ENCODE results near the gene ZNF445.
A peak's percentile ranks its signal among the peaks of the same experiment; 100 is the strongest.

Gene ZNF445

GRCh38 chr3:44434834-44435510 lies 42.5 kb downstream of the ZNF445 start:
- Histone ChIP-seq H3K4me1 (no peaks in the 10 kb centered on the region), H3K27me3 (no peaks in the 10 kb centered on the region), H3K4me3 (ENCODE audit: low read depth, low read length) (no peak overlapping the region), H3K9me3 (no peaks in the 10 kb centered on the region), H3K36me3 (no peaks in the 10 kb centered on the region)
- TF ChIP-seq CTCF (IDR thresholded peaks at IDR 0.05; ENCODE audit: low read depth, low read length), result no peak
- DNase-seq, result peak; percentile 16

DNA sequence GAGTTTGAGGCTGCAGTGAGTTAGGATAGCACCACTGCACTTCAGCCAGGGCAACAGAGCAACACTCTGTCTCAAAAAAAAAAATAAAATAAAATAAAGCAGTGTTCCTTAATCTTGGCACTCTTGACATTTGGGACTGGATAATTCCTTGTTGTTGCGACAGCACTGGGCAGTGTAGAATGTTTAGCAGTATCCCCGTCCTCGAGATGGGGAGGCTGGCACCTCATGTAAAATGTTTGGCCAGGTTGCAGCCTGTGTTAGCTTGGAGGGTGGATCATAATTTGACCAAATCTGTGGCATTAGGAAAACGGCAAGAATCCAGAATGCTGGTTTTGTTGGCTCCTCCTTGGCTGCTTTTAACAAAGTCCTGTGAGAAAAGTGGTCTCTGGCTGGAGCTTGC lies 47.0 kb downstream of the ZNF445 start:
- H3K9me3 ChIP-seq, result no peaks in the 10 kb centered on the region
- H3K36me3 ChIP-seq, result no peaks in the 10 kb centered on the region
- TF ChIP-seq CTCF (IDR thresholded peaks at IDR 0.05; ENCODE audit: low read depth, low read length), result no peak
- no peak for DNase-seq
- no peaks in the 10 kb centered on the region for H3K27me3 ChIP-seq
- H3K4me3 ChIP-seq (ENCODE audit: low read depth, low read length), result no peak overlapping the region
- no peaks in the 10 kb centered on the region for H3K4me1 ChIP-seq

- H3K36me3 ChIP-seq, result no peaks in the 10 kb centered on the region
- H3K27me3 ChIP-seq, result no peaks in the 10 kb centered on the region
- H3K4me3 ChIP-seq (ENCODE audit: low read depth, low read length), result no peak overlapping the region
- no peak for DNase-seq
- no peaks in the 10 kb centered on the region for H3K4me1 ChIP-seq
- no peak for TF ChIP-seq CTCF (IDR thresholded peaks at IDR 0.05; ENCODE audit: low read depth, low read length)
- H3K9me3 ChIP-seq, result no peaks in the 10 kb centered on the region
These were observed 48.0 kb downstream of the ZNF445 start for GRCh38 chr3:44429459-44429858.

DNA sequence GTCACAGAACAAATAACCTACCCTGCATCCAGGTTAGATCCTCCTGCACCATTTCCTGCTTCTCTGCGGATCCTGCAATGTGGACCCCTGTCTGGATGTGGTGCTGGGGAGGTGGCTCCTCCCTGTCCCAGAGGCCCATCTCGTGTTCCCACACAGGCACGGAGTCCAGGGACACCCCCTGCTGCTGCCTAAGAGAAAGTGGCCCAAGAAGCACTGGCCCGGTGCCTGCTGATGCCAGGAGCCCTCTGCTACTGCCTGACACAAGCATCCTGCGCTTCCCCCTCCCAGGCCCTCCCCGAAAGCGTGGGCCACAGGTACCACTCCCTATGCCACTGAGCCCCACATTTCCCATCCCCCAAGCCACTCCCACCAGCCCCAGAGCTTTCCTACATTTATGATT lies 48.6 kb downstream of the ZNF445 start:
- H3K9me3 ChIP-seq, result no peaks in the 10 kb centered on the region
- H3K4me1 ChIP-seq, result no peaks in the 10 kb centered on the region
- no peak overlapping the region for H3K4me3 ChIP-seq (ENCODE audit: low read depth, low read length)
- no peak for DNase-seq
- TF ChIP-seq CTCF (IDR thresholded peaks at IDR 0.05; ENCODE audit: low read depth, low read length), result no peak
- H3K27me3 ChIP-seq, result no peaks in the 10 kb centered on the region
- H3K36me3 ChIP-seq, result no peaks in the 10 kb centered on the region

DNA sequence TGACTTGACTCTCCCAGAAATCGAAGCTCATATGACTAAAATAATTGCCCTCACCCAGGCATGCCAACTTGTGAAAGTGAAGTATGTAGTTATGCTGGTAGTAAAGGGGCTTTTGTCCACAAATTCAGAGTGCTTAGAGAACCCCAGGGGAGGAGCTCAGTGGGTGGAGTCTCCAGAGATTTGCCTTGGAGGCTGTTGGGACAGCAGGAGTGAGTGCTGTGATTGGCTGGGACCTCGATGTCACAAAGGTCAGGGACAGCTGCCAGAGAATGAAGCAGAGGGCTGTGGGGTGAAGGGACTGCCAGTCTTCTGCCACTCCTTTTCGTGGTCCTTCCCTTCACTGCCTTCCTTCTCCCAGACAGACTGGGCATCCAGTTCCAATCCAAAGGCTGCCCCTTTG lies 49.8 kb downstream of the ZNF445 start:
- Histone ChIP-seq H3K36me3 (no peaks in the 10 kb centered on the region), H3K4me1 (no peaks in the 10 kb centered on the region), H3K9me3 (no peaks in the 10 kb centered on the region), H3K4me3 (ENCODE audit: low read depth, low read length) (no peak overlapping the region), H3K27me3 (no peaks in the 10 kb centered on the region)
- DNase-seq, result no peak
- TF ChIP-seq CTCF (IDR thresholded peaks at IDR 0.05; ENCODE audit: low read depth, low read length), result no peak

DNA sequence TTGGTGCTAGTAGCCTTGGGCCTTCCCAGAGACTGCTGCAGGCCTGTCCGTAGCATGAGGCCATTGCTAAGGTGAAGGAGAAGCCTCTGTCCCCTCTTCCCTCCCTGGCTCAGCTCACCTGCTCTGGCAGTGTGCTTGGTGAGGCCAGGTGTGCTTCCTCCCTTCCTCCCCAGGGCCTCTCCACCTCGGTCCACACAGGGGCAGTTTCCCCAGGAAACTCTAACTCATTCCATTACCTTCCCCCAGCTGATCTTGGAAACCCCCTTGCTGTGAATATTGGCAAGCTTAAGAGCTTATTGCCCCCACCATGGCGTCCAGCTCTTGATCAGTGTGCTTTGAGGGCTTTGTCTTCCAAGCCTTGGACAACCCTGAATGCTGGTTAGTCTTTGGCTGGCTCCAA lies 52.7 kb downstream of the ZNF445 start:
- Histone ChIP-seq H3K36me3 (no peaks in the 10 kb centered on the region), H3K27me3 (no peaks in the 10 kb centered on the region), H3K4me3 (ENCODE audit: low read depth, low read length) (no peak overlapping the region), H3K9me3 (no peaks in the 10 kb centered on the region), H3K4me1 (no peaks in the 10 kb centered on the region)
- no peak for TF ChIP-seq CTCF (IDR thresholded peaks at IDR 0.05; ENCODE audit: low read depth, low read length)
- no peak for DNase-seq

Data from BE2C (cell line).